Measurements from ENCODE around the gene SUCLG2.

DNA sequence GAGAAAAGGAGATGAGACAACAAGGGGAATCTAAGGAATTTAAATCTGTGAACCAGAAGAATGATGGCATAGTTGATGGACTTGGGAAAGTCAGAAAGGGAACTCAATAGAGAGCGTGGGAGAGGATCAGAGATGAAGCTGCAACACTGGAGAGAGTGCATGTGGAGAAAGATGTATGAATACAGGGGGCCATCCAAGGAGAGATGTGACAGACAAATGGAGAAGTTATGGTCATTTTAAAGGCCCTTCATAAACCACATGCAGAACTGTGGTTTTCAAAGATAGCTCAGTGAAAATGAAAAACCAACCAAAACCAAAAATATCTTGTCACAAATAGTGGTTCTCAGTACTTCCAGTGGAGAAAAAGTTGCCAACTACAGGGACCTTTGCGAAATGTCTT is 265.2 kb downstream of the SUCLG2 start:
- TF ChIP-seq POLR2A (IDR thresholded peaks at IDR 0.05; ENCODE audit: low read depth, low read length), result no peak
- TF ChIP-seq POLR2AphosphoS5 (IDR thresholded peaks at IDR 0.05; ENCODE audit: low read depth, low read length), result no peak
- no peak for TF ChIP-seq TAF1 (IDR thresholded peaks at IDR 0.05; ENCODE audit: borderline replicate concordance, low read depth, low read length)

Data from GM12892 (cell line).